K562 (cell line): ENCODE data around the gene GINS2. TPM values are rescaled to one million over a fixed set of nuclear protein-coding genes. Genes with fewer than 3 reads are reported as not detected.
A peak's percentile ranks its signal among the peaks of the same experiment; 100 is the strongest.

Source experiments
- ATAC-seq: fragments of 200-7000 bp; cut with Tn5 transposase; 3 replicates; pipeline ENCODE4 v1.9.1; 2020; ENCODE audit warnings: moderate library complexity
- BruUV-seq: library from RNA; stranded (reverse); fragments of 400-500 nt; replicated peaks from 2 replicates; lab custom pipeline; 2021; lab: Mats Ljungman, UMichigan
- CTCF ChIA-PET: fragments of 300-600 bp; formaldehyde crosslinking; extraction: SDS; loops from one replicate; lab custom pipeline; 2021; ENCODE audit warnings: low intra/inter-chr PET ratio; lab: Yijun Ruan, JAX
- POLR2A ChIA-PET: fragments of 300-600, 350-650 bp; sonication (Branson Sonifier 250); formaldehyde crosslinking; extraction: SDS; loops from one replicate; lab custom pipeline; 2021; ENCODE audit warnings: antibody characterized with exemption, inconsistent platforms; lab: Yijun Ruan, JAX
- DNase-seq, 4 experiments: peaks; one replicate each; pipeline versions ENCODE4 v3.0.0 to v3.0.0-alpha.2; 2011 to 2018; ENCODE audit warnings: low spot score in 3 of 4, mixed read lengths in 3 of 4; ENCODE audit errors: extremely low read depth in 1 of 4
- FAIRE-seq: peaks from 2 replicates; lab custom pipeline; 2011; peaks lifted over from hg19 to GRCh38; lab: Jason Lieb, UNC
- H2AFZ ChIP-seq: 2 replicates; pipeline ENCODE4 v1.6.0; 2011; ENCODE audit warnings: low read depth, low read length, control low read depth, inconsistent platforms
- H3K27ac ChIP-seq: fragments of 200-600 bp; 3 replicates; pipeline ENCODE4 v1.8.0; 2011; ENCODE audit warnings: low read depth, mild to moderate bottlenecking, control low read depth, inconsistent platforms, low read length, moderate library complexity, mixed read lengths; ENCODE audit errors: extremely low read depth
- H3K27me3 ChIP-seq, 2 experiments: fragments of 300-600 bp in 1 of 2; 2 replicates in 1 of 2; 3 replicates in 1 of 2; pipeline versions ENCODE4 v1.6.0 to v1.8.0; 2011; ENCODE audit warnings: inconsistent platforms in 2 of 2, low read length in 2 of 2, mild to moderate bottlenecking in 1 of 2, mixed read lengths in 1 of 2, moderate library complexity in 1 of 2; ENCODE audit not compliant: control insufficient read depth in 2 of 2, insufficient read depth in 2 of 2
- H3K36me3 ChIP-seq: fragments of 300-600 bp; 3 replicates; pipeline ENCODE4 v1.8.0; 2011; ENCODE audit warnings: mild to moderate bottlenecking, low read length, inconsistent platforms; ENCODE audit not compliant: control insufficient read depth, insufficient read depth
- H3K4me1 ChIP-seq, 2 experiments: fragments of 200-600 bp in 1 of 2; replicated peaks in 1 of 2; 2 replicates in 1 of 2; 3 replicates in 1 of 2; pipeline versions ENCODE4 v1.5.1 to v1.8.0; 2011; ENCODE audit warnings: inconsistent platforms in 2 of 2, low read length in 2 of 2, mild to moderate bottlenecking in 1 of 2, mixed read lengths in 1 of 2, moderate library complexity in 1 of 2; ENCODE audit not compliant: control insufficient read depth in 2 of 2, insufficient read depth in 2 of 2
- H3K4me2 ChIP-seq: 2 replicates; pipeline ENCODE4 v1.6.1; 2011; ENCODE audit warnings: low read length, control low read depth, inconsistent platforms, mixed read lengths; ENCODE audit not compliant: insufficient read depth
- H3K4me3 ChIP-seq: fragments of 200-600 bp; sonication (generic), shearing (Covaris generic); 2 replicates; pipeline ENCODE4 v1.5.1; 2016; ENCODE audit warnings: control low read depth, inconsistent platforms
- H3K79me2 ChIP-seq: fragments of 200-600 bp; 3 replicates; pipeline ENCODE4 v1.8.0; 2011; ENCODE audit warnings: low read length, inconsistent platforms; ENCODE audit not compliant: control insufficient read depth, insufficient read depth
- H3K9ac ChIP-seq, 2 experiments: 2 replicates each; pipeline versions ENCODE4 v1.6.0 to v1.6.1; 2011; ENCODE audit warnings: low read depth in 2 of 2, low read length in 2 of 2, control low read depth in 1 of 2, inconsistent platforms in 1 of 2, mild to moderate bottlenecking in 1 of 2, mixed read lengths in 1 of 2; ENCODE audit not compliant: insufficient read depth in 1 of 2
- H3K9me1 ChIP-seq: one replicate; pipeline ENCODE4 v1.6.0; 2011; ENCODE audit warnings: inconsistent platforms, mild to moderate bottlenecking, low read length, moderate library complexity; ENCODE audit not compliant: control insufficient read depth, insufficient read depth
- H3K9me3 ChIP-seq: replicated peaks from 2 replicates; pipeline ENCODE4 v1.5.1; 2011; ENCODE audit warnings: low read depth, low read length, inconsistent platforms; ENCODE audit not compliant: control insufficient read depth, insufficient read depth
- H4K20me1 ChIP-seq: replicated peaks from 2 replicates; pipeline ENCODE4 v1.6.1; 2011; ENCODE audit warnings: low read length, inconsistent platforms, mixed read lengths; ENCODE audit not compliant: control insufficient read depth, insufficient read depth
- ATF6 ChIP-seq: sonication (generic); formaldehyde crosslinking; IDR thresholded peaks from 2 replicates; pipeline ENCODE4 v1.4.0; 2020; ENCODE audit warnings: mild to moderate bottlenecking, missing genetic modification reagents
- MBD2 ChIP-seq: sonication (generic); IDR thresholded peaks from 2 replicates; pipeline ENCODE4 v1.6.1; 2016; ENCODE audit warnings: low read depth, borderline replicate concordance
- OTX1 ChIP-seq: fragments of 450-650 bp; formaldehyde crosslinking; IDR thresholded peaks from 2 replicates; pipeline ENCODE4 v1.4.0; 2022; ENCODE audit warnings: mild to moderate bottlenecking
- ZKSCAN1 ChIP-seq: fragments of 150-350 bp; IDR thresholded peaks from 2 replicates; pipeline ENCODE4 v1.6.1; 2016; ENCODE audit warnings: low read depth, low read length
- WGBS: fragments of 100-300 bp; shearing (Covaris generic); methylation state at CpG from one replicate; pipeline ENCODE4 v1.1.6; 2016; ENCODE audit warnings: low coverage, mixed read lengths; ENCODE audit not compliant: insufficient coverage; ENCODE audit errors: missing lambda C conversion rate; 5-methylcytosine and 5-hydroxymethylcytosine counted together
- in situ Hi-C: fragments of 300-500 bp; cut with MboI; formaldehyde crosslinking; loops from 4 replicates; pipeline ENCODE4 v1.15.0; 2018; ENCODE audit warnings: inconsistent platforms, mixed read lengths
- intact Hi-C: fragments of 100-400 bp; cut with micrococcal nuclease; formaldehyde crosslinking; loops from 2 replicates; pipeline ENCODE4 v1.14.2; 2022
- polyA plus RNA-seq, 8 experiments: library from polyadenylated mRNA; depleted of rRNA in 4 of 8; stranded (reverse) in 5 of 8; unstranded in 3 of 8; fragments of >200 nt; fragmentation: Nextera tagmentation in 2 of 8; fragmentation: Illumina TruSeq in 1 of 8; extraction: Ambion mirVana in 2 of 8; extraction: Trizol in 1 of 8; gene quantifications; 2 replicates each; pipeline versions ENCODE4 v1.2.1 to v1.2.3, GENCODE V29; 2011 to 2014; ENCODE audit warnings: inconsistent platforms in 1 of 8, missing spikeins in 1 of 8
- total RNA-seq, 7 experiments: library from RNA; depleted of rRNA in 6 of 7; stranded (reverse); fragments of >200 nt in 6 of 7; fragmentation: Illumina TruSeq in 2 of 7; extraction: Trizol in 2 of 7; gene quantifications; 2 replicates each; pipeline versions ENCODE4 v1.2.1 to v1.2.3, GENCODE V29; 2011 to 2021; ENCODE audit warnings: low replicate concordance in 1 of 7

Gene GINS2
- total and polyA plus RNA-seq, 9 of the 15 experiments (the other 6 are each of a cell fraction or from before 2014, with no cell fraction given) = 40.4 to 76.2 (median 44.6) TPM

GRCh38 chr16:85718682-85719081 lies 29.9 kb upstream of the GINS2 start (continued):
- no peak for TF ChIP-seq MBD2
- peak; percentile 98 for TF ChIP-seq ZKSCAN1
- TF ChIP-seq, all 486 proteins: peak for 16

GRCh38 chr16:85718153-85718477 lies 29.4 kb upstream of the GINS2 start:
- no peaks in the 10 kb centered on the region for H3K9me1 ChIP-seq
- POLR2A ChIA-PET = interaction anchor here (1.0 kb wide), 1 partner anchor 12 kb away, joined by 3 read pairs; no protein-coding TSS in a partner anchor
- peak; percentile 13 for ATAC-seq

More at GRCh38 chr16:85718153-85718477, 29.4 kb upstream of the GINS2 start:
- H3K4me2 ChIP-seq = peak overlapping the region; percentile 35; the same call in 1 of the 2 replicates
- no peak overlapping the region for H3K9ac ChIP-seq
- in situ Hi-C loops (loop anchor here (10.0 kb wide), 1 partner anchor 293 kb away; no protein-coding TSS in a partner anchor), intact Hi-C loops (loop anchor here (1.0 to 10.0 kb wide), 4 partner anchors 43 to 296 kb away; no protein-coding TSS in a partner anchor)
- peaks cover 19 to 53% of the 10 kb centered on the region in 2 experiments; a peak in 4 of 5 replicates for H3K27me3 ChIP-seq
- BruUV-seq = no TSS peak
- CTCF ChIA-PET = interaction anchor here (0.7 to 4.5 kb wide), 8 partner anchors 8 to 442 kb away, joined by 3 to 35 read pairs (median 4); no protein-coding TSS in a partner anchor
- H3K79me2 ChIP-seq = no peaks in the 10 kb centered on the region
- H2AFZ ChIP-seq = no peak overlapping the region
- no peak for DNase-seq
- H4K20me1 ChIP-seq = peaks cover 16% of the 10 kb centered on the region; the same call in 1 of the 2 replicates
- H3K4me3 ChIP-seq = no peak overlapping the region
- H3K36me3 ChIP-seq = no peaks in the 10 kb centered on the region
- 0 out of 2 replicates have a peak, but pooled peaks have one; percentile 48 for TF ChIP-seq ATF6 (CRISPR knock-in tag)
- TF ChIP-seq OTX1 (CRISPR knock-in tag) = no peak
- TF ChIP-seq, all 486 proteins: peak for 1
- H3K9me3 ChIP-seq = no peaks in the 10 kb centered on the region
- peaks cover 3 to 38% of the 10 kb centered on the region in 2 experiments; a peak in 4 of 5 replicates for H3K4me1 ChIP-seq
- WGBS = 9% methylated on average over 6 of the region's 6 CpGs
- FAIRE-seq = no peak
- H3K27ac ChIP-seq = no peak overlapping the region
